MG63 (cell line): ENCODE results near the gene GGA1. TPM values are rescaled to one million over a fixed set of nuclear protein-coding genes. Genes with fewer than 3 reads are reported as not detected.

Source experiments
- total RNA-seq: library from RNA; depleted of rRNA; stranded (reverse); fragments of >200 nt; shearing (Covaris generic); gene quantifications from 2 replicates; pipeline ENCODE4 v1.2.3, GENCODE V29; 2014; ENCODE audit warnings: low replicate concordance; rRNA removed

The GGA1 gene
- total RNA-seq, 1 experiment from 2014 or later, result 33.2 TPM

Other genes starting within 250 kb of the GGA1 start
- gene ELFN2, start 181.4 kb upstream of the GGA1 start, total RNA-seq, result 0.07 TPM in 1 of 2 replicates, not detected in the other
- 0.27 and 0.66 TPM in 2 replicates for gene MFNG, start 122.5 kb upstream of the GGA1 start, total RNA-seq
- 17.1 and 18.9 TPM in 2 replicates for gene CARD10, start 89.4 kb upstream of the GGA1 start, total RNA-seq
- gene CDC42EP1, start 48.4 kb upstream of the GGA1 start, total RNA-seq, result 31.6 and 38.5 TPM in 2 replicates
- not detected in 2 replicates for gene LGALS2, start 28.7 kb upstream of the GGA1 start, total RNA-seq
- gene SH3BP1, start 30.8 kb downstream of the GGA1 start, total RNA-seq, result 0.95 TPM in 1 of 2 replicates, not detected in the other
- gene PDXP, start 49.9 kb downstream of the GGA1 start, total RNA-seq, result 18.0 and 24.2 TPM in 2 replicates
- gene LGALS1, start 66.8 kb downstream of the GGA1 start, total RNA-seq, result 3,913 and 4,947 TPM in 2 replicates
- gene NOL12, start 77.5 kb downstream of the GGA1 start, total RNA-seq, result 61.0 and 111 TPM in 2 replicates
- 154 and 194 TPM in 2 replicates for gene TRIOBP, start 88.2 kb downstream of the GGA1 start, total RNA-seq
- 23.6 and 39.4 TPM in 2 replicates for gene GCAT, start 199.1 kb downstream of the GGA1 start, total RNA-seq
- gene GALR3, start 214.5 kb downstream of the GGA1 start, total RNA-seq, result not detected in 2 replicates
- gene ANKRD54, start 235.5 kb downstream of the GGA1 start, total RNA-seq, result 40.9 and 61.1 TPM in 2 replicates
- gene EIF3L, start 240.6 kb downstream of the GGA1 start, total RNA-seq, result 303 and 347 TPM in 2 replicates